Measurements from ENCODE around the gene OR6K6.

OR6K6 gene

DNA sequence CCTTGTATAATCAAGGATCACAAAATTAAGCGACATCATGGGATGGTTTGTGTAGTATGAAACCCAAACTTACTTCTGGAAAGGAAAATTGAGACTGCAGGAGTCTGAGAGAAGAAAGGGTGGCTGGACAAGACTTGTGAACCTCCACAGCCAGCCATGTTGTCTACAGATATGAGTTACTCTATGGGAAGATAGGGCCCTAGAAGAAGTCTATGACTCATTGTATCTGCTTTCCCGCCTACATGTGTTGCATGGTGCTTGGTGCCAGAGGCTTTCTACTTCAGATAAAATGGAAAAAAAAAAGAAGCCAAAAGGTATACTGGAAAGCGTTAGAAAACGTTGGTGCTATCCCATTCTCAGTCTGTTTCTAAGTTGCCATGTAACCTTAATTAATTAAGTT is 45.2 kb downstream of the OR6K6 start:
- no peak overlapping the region for H3K4me3 ChIP-seq
- H3K27ac ChIP-seq = peak overlapping the region in 1 of 21 experiments; percentile 51

- H3K27ac ChIP-seq = peak overlapping the region in 2 of 21 experiments; percentile 40 to 51
These were observed 46.0 kb downstream of the OR6K6 start for GRCh38 chr1:158800526-158800925.

DNA sequence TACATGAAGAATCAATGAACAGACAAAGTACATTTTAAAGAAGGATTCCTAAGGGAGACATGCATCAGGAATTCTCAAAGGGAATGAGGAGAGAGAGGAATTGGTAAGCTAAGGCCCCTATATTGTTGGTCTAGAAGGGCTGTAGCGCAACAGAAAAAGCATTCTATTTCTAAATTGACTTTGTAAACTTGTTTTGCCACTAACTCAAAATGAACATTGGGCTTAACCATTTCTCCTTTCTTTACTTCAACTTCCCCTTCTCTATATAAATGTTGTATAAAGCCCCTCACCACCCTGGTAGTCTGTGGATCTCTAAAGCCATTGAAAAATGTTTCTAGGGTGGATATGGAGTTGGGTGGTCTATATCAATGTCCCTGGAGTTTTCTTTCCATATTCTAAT is 46.9 kb downstream of the OR6K6 start:
- peak overlapping the region in 3 of 21 experiments; percentile 7 to 51 (median 8) for H3K27ac ChIP-seq

More at GRCh38 chr1:158800526-158800925, 46.0 kb downstream of the OR6K6 start:
- H3K4me3 ChIP-seq = no peak overlapping the region

GRCh38 chr1:158803678-158804077 is 49.2 kb downstream of the OR6K6 start:
- H3K4me3 ChIP-seq = no peak overlapping the region
- no peak overlapping the region for H3K27ac ChIP-seq

More for the DNA sequence above, 46.9 kb downstream of the OR6K6 start:
- no peak overlapping the region for H3K4me3 ChIP-seq
